C4-2B (cell line): ENCODE results near the gene LZTS3.

ENCODE experiments used
- CTCF ChIP-seq: fragments of 450-650 bp; conservative IDR thresholded peaks from 2 replicates; pipeline ENCODE4 v1.5.1; 2017; ENCODE audit warnings: mild to moderate bottlenecking
- ZFX ChIP-seq: fragments of 450-650 bp; IDR thresholded peaks from 2 replicates; pipeline ENCODE4 v1.6.1; 2017

- TF ChIP-seq CTCF (peak; percentile 90), ZFX (no peak)
These were observed 45.1 kb upstream of the LZTS3 start for GRCh38 chr20:3218307-3218988.
